Stimulated activated CD4-positive, alpha-beta T cell treated with anti-CD3 and anti-CD28 coated beads, Interleukin-1b, Interleukin-23, amount 100 ng/mL, for 48 hours (primary cell): ENCODE data around the gene TIMM10B.
"Not testable (repeated sequence)": the region's sequence is repeated elsewhere in the genome, so short reads cannot be mapped to it uniquely, and the experiment has no call there.

ENCODE experiments used
- DNase-seq: peaks from one replicate; pipeline ENCODE4 v3.0.0-alpha.2; 2020

Gene TIMM10B

DNA sequence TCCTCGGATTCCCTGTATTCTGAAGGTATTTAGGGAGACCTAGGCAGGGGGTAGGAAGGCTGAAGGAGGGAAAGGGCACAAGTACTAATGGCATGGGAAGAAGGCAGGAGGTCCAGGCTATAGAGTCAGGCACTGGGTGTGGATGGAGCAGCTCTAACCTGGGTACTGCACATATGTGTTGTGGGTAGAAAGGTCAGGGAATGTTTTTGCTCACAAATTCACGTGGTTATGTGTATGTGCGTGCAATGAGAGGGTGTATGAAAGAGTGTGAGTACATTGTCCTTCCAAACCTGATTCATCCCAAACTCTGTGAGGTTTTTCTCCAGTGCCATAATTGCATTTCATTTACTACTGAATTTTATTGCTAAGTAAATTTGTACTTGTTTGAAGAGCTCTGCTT is 39.0 kb downstream of the TIMM10B start:
- no peak for DNase-seq

- DNase-seq = not testable (repeated sequence)
Observed at GRCh38 chr11:6521946-6522345, 40.6 kb downstream of the TIMM10B start.

DNA sequence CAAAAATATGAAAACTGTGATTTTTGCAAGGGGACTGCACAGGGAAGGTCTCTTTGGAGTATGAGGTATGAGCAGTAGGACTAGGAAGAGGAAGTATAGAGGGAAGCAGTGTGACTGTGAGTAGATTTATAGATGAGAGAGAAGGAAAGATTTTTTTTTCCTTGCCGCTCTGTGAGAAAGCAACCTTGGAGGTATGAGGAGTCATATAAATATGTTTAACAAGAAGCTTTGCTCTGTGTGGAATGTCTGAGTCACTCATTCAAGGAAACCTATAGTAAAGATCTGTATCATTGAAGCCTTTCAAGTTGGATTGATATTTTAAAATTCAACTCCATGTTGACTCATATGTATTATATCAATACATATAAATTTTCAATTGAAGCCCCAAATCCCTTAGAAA is 42.0 kb downstream of the TIMM10B start:
- DNase-seq = no peak

- no peak for DNase-seq
Observed at GRCh38 chr11:6526411-6527135, 45.3 kb downstream of the TIMM10B start.

DNA sequence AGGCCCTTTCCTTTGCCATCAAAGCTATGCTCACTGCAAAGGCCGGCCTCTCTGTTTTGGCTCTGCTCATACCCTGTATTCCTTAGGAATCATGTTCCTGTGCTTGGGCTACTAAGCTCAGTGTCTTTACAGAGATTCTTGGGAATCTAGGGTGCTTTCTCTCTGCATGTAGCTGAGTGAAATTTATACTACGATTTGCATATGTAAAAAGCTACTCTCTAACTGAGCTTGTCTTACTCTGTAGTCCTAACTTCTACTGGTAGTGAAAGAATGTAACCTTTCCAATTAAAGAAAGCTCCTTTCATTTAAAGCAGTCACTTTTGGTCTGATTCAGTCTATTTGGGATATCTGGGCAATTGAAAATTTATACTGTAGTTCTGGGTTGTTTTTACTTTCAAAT is 48.0 kb downstream of the TIMM10B start:
- DNase-seq = no peak

- DNase-seq = no peak
Observed at GRCh38 chr11:6530848-6531247, 49.5 kb downstream of the TIMM10B start.

GRCh38 chr11:6531267-6531752 is 50.0 kb downstream of the TIMM10B start:
- no peak for DNase-seq
